ENCODE results near the gene TNS3. TPM values are rescaled to one million over a fixed set of nuclear protein-coding genes. Genes with fewer than 3 reads are reported as not detected.

The TNS3 gene
- total and polyA plus RNA-seq, 2 donors (not counting 1 experiment from before 2014, with no cell fraction given) = 11.4 to 77.5 TPM

DNA sequence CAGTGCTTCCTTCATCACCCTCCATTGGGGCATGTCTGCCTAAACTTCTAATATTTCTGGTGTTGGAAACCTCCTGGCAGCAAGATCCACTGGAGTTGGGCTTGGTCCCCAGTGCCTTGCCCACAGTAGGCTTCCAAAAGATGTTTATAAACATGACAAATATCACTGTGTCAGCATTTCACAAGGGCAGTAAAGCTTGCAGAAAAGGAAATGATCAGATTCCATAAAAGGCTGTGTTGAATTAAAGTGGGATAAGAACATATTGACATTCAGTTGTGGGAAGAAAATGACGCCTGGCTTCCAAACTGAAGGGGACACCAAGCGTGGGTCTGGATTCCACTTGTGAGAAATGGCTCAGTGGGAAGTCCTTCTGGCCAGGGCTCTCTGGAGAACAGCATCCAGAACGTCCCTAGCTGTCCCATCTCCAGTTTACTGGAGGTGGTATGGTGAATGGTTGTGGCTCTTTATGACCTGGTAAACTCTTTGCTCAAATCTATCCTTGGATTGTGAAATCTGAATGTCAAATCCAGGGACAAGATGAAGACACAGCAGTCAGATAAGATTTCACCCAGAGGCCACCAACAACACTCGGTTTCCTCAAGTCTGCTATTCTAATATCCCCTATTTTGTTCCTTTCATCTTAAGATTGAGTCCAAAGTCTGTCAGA, 287.2 kb downstream of the TNS3 start:
- Histone ChIP-seq H3K27me3 (replicated peaks in 1 of 4; ENCODE audit: control extremely low read depth in 1 of 4, control insufficient read depth in 3 of 4, insufficient read depth in 4 of 4, low read length in 3 of 4) (no peaks in the 10 kb centered on the region), H3K4me2 (replicated peaks; ENCODE audit: low read depth, low read length, poor library complexity, severe bottlenecking) (no peak overlapping the region), H3K4me1 (ENCODE audit: control insufficient read depth in 2 of 2, insufficient read depth in 2 of 2, low read length in 2 of 2) (peaks cover 0 to 7% of the 10 kb centered on the region in 2 donors), H3K79me2 (ENCODE audit: control insufficient read depth, insufficient read depth, low read length) (no peaks in the 10 kb centered on the region), H3K4me3 (ENCODE audit: control extremely low read depth in 1 of 5, extremely low read depth in 1 of 5, insufficient read depth in 1 of 5, low read depth in 2 of 5, low read length in 4 of 5) (no peak overlapping the region), H2AFZ (ENCODE audit: insufficient read depth, low read depth, low read length, poor library complexity, severe bottlenecking) (no peak overlapping the region), H3K36me3 (replicated peaks in 1 of 2; ENCODE audit: control extremely low read depth in 1 of 2, control insufficient read depth in 1 of 2, extremely low read depth in 1 of 2, insufficient read depth in 2 of 2, low read length in 1 of 2) (peaks cover 0 to 39% of the 10 kb centered on the region in 2 experiments), H3K27ac (ENCODE audit: low read length in 2 of 2) (no peak overlapping the region), H3K9ac (ENCODE audit: low read length) (no peak overlapping the region), H4K20me1 (ENCODE audit: control insufficient read depth, insufficient read depth, low read length, poor library complexity, severe bottlenecking) (no peaks in the 10 kb centered on the region), H3K9me3 (ENCODE audit: control extremely low read depth in 1 of 3, control insufficient read depth in 2 of 3, insufficient read depth in 1 of 3, low read length in 2 of 3) (no peaks in the 10 kb centered on the region)
- Mint-ChIP-seq H3K27ac (no peak overlapping the region), H3K27me3 (no peaks in the 10 kb centered on the region), H3K4me3 (no peak overlapping the region), H3K4me1 (peaks cover 12% of the 10 kb centered on the region), H3K9me3 (ENCODE audit: insufficient read depth) (no peaks in the 10 kb centered on the region)
- ATAC-seq (ENCODE audit: low read depth) (no peak), DNase-seq (no peak)
- POLR2A ChIA-PET = no interaction called here
- CTCF ChIA-PET = interaction anchor here (0.8 kb wide), 1 partner anchor 679 kb away, joined by 3 read pairs; no protein-coding TSS in a partner anchor
- TF ChIP-seq EZH2 (IDR thresholded peaks at IDR 0.05; ENCODE audit: borderline replicate concordance, insufficient read depth, low read depth, low read length, poor library complexity, severe bottlenecking) (no peak), CTCF (IDR thresholded peaks at IDR 0.05) (no peak)
- 94% methylated on average over 4 of the region's 4 CpGs for WGBS (ENCODE audit: insufficient coverage)
- intact Hi-C loops (cut with micrococcal nuclease) = no loop called here

- Histone ChIP-seq H3K27ac (ENCODE audit: low read length in 2 of 2) (no peak overlapping the region), H3K9ac (ENCODE audit: low read length) (no peak overlapping the region), H3K4me1 (ENCODE audit: control insufficient read depth in 2 of 2, insufficient read depth in 2 of 2, low read length in 2 of 2) (peaks cover 0 to 7% of the 10 kb centered on the region in 2 donors), H2AFZ (ENCODE audit: insufficient read depth, low read depth, low read length, poor library complexity, severe bottlenecking) (no peak overlapping the region), H3K9me3 (ENCODE audit: control extremely low read depth in 1 of 3, control insufficient read depth in 2 of 3, insufficient read depth in 1 of 3, low read length in 2 of 3) (no peaks in the 10 kb centered on the region), H4K20me1 (ENCODE audit: control insufficient read depth, insufficient read depth, low read length, poor library complexity, severe bottlenecking) (no peaks in the 10 kb centered on the region), H3K4me2 (replicated peaks; ENCODE audit: low read depth, low read length, poor library complexity, severe bottlenecking) (no peak overlapping the region), H3K79me2 (ENCODE audit: control insufficient read depth, insufficient read depth, low read length) (no peaks in the 10 kb centered on the region), H3K4me3 (ENCODE audit: control extremely low read depth in 1 of 5, extremely low read depth in 1 of 5, insufficient read depth in 1 of 5, low read depth in 2 of 5, low read length in 4 of 5) (no peak overlapping the region), H3K36me3 (replicated peaks in 1 of 2; ENCODE audit: control extremely low read depth in 1 of 2, control insufficient read depth in 1 of 2, extremely low read depth in 1 of 2, insufficient read depth in 2 of 2, low read length in 1 of 2) (peaks cover 0 to 40% of the 10 kb centered on the region in 2 experiments), H3K27me3 (replicated peaks in 1 of 4; ENCODE audit: control extremely low read depth in 1 of 4, control insufficient read depth in 3 of 4, insufficient read depth in 4 of 4, low read length in 3 of 4) (no peaks in the 10 kb centered on the region)
- Mint-ChIP-seq H3K27ac (no peak overlapping the region), H3K9me3 (ENCODE audit: insufficient read depth) (no peaks in the 10 kb centered on the region), H3K27me3 (no peaks in the 10 kb centered on the region), H3K4me3 (no peak overlapping the region), H3K4me1 (peaks cover 12% of the 10 kb centered on the region)
- WGBS (ENCODE audit: insufficient coverage) = 91% methylated on average over 5 of the region's 6 CpGs
- ChIA-PET POLR2A (no interaction called here), CTCF (interaction anchor here (0.8 to 1.0 kb wide), 2 partner anchors 28 to 680 kb away, joined by 3 read pairs; no protein-coding TSS in a partner anchor)
- ATAC-seq (ENCODE audit: low read depth) (no peak), DNase-seq (no peak)
- intact Hi-C loops (cut with micrococcal nuclease) = no loop called here
- TF ChIP-seq CTCF (IDR thresholded peaks at IDR 0.05) (no peak), EZH2 (IDR thresholded peaks at IDR 0.05; ENCODE audit: borderline replicate concordance, insufficient read depth, low read depth, low read length, poor library complexity, severe bottlenecking) (no peak)
Measured at GRCh38 chr7:47293884-47294555, 287.9 kb downstream of the TNS3 start.

Measured in B cell (primary cell).